Right lobe of liver (tissue), 6 donors: Measurements from ENCODE around the gene DOC2A. TPM values are rescaled to one million over a fixed set of nuclear protein-coding genes. Genes with fewer than 3 reads are reported as not detected.

Experiments used
- ATAC-seq, 4 donors: fragments of 200-7000 bp; cut with Tn5 transposase; one replicate each; pipeline ENCODE4 v1.9.1; 2020; ENCODE audit warnings: mild to moderate bottlenecking in 4 of 4, moderate library complexity in 4 of 4
- DNase-seq, 3 donors: peaks; one replicate each; pipeline ENCODE4 v3.0.0-alpha.2; 2020
- H3K27ac ChIP-seq, 3 donors: fragments of 200-600 bp; one replicate each; pipeline ENCODE4 v1.8.0; 2022
- H3K27me3 ChIP-seq, 2 donors: fragments of 200-600 bp; one replicate each; pipeline ENCODE4 v1.8.0; 2022
- H3K36me3 ChIP-seq, 4 donors: fragments of 200-600 bp; sonication (generic) in 1 of 4; one replicate each; pipeline versions ENCODE4 v1.5.1 to v1.8.0; 2017 to 2022; ENCODE audit warnings: control low read depth in 1 of 4
- H3K4me1 ChIP-seq, 4 donors: fragments of 200-600 bp; sonication (generic) in 1 of 4; one replicate each; pipeline versions ENCODE4 v1.5.1 to v1.8.0; 2017 to 2022; ENCODE audit warnings: control low read depth in 1 of 4
- H3K4me3 ChIP-seq, 3 donors: fragments of 200-600 bp; one replicate each; pipeline ENCODE4 v1.8.0; 2022
- H3K9me3 ChIP-seq, 4 donors: fragments of 200-600 bp; sonication (generic) in 1 of 4; one replicate each; pipeline versions ENCODE4 v1.5.1 to v1.8.0; 2017 to 2022; ENCODE audit warnings: control low read depth in 1 of 4
- CTCF ChIP-seq, 4 donors: fragments of 200-600 bp in 3 of 4; fragments of 450-650 bp in 1 of 4; IDR thresholded peaks; one replicate each; pipeline versions ENCODE4 v1.5.1 to v1.8.0; 2016 to 2022; ENCODE audit warnings: antibody characterized with exemption in 4 of 4, mild to moderate bottlenecking in 2 of 4
- POLR2A ChIP-seq: fragments of 450-650 bp; IDR thresholded peaks from one replicate; pipeline ENCODE4 v1.6.1; 2017; ENCODE audit warnings: antibody characterized with exemption, mild to moderate bottlenecking
- WGBS: methylation state at CpG from one replicate; pipeline ENCODE4 v1.1.6; 2018; ENCODE audit warnings: low coverage, low lambda C conversion rate; ENCODE audit not compliant: insufficient coverage; ENCODE audit errors: missing lambda C conversion rate; 5-methylcytosine and 5-hydroxymethylcytosine counted together
- intact Hi-C, 2 donors: fragments of 100-400 bp; cut with DNase I; formaldehyde crosslinking; loops; one replicate each; pipeline versions ENCODE4 v1.11.2 to v1.14.1; 2022
- total RNA-seq, 6 experiments: library from RNA; depleted of rRNA in 2 of 6; stranded (reverse); fragments of >200 nt in 2 of 6; fragmentation: NEBNext Ultra II Directional in 3 of 6; extraction: Animal tissue kit (Norgen Biotek cat#: 25700) in 3 of 6; gene quantifications; one replicate each; pipeline versions ENCODE4 v1.1.0 to v1.2.4, GENCODE V29; 2016 to 2023
- donor health status: DM: no; HTN: yes; CAD: no.
- donor health status: DM: no; HTN: no; CAD: no.
- donor health status: DM: no; HTN: no; CAD: no.
- donor health status: DM: no; HTN: yes; CAD: no.
- donor health status: DM: no; HTN: yes; CAD: no.

The DOC2A gene
- total RNA-seq, 6 experiments from 2014 or later, result 0.16 to 0.66 (median 0.33) TPM; not detected in 3

DNA sequence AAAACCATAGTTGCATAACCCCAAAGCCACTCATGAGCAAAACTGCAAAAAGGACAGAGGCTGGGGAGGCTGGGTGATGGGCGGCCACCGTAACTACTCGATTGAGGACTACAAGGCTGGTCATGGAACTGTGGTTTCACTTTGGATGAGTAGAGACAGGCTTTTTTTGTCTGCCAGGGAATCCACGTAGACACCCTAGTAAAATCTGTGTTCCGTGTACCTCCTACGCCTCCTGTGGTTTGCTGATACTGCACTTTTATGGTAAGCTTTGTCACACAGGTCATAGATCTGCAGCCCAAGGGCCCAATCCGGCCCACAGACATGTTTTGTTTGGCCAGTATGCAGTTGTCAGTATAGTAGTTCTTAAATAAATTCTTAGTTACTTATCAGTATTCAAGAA lies 22.4 kb upstream of the DOC2A start:
- TF ChIP-seq POLR2A, result no peak
- no peak for TF ChIP-seq CTCF (IDR thresholded peaks at IDR 0.05)
- Histone ChIP-seq H3K4me1 (no peaks in the 10 kb centered on the region), H3K27ac (no peak overlapping the region), H3K9me3 (no peaks in the 10 kb centered on the region), H3K36me3 (no peaks in the 10 kb centered on the region), H3K27me3 (no peaks in the 10 kb centered on the region), H3K4me3 (no peak overlapping the region)
- ATAC-seq (no peak), DNase-seq (no peak)
- intact Hi-C loops, result no loop called here
- 60% methylated on average over 4 of the region's 7 CpGs for WGBS

DNA sequence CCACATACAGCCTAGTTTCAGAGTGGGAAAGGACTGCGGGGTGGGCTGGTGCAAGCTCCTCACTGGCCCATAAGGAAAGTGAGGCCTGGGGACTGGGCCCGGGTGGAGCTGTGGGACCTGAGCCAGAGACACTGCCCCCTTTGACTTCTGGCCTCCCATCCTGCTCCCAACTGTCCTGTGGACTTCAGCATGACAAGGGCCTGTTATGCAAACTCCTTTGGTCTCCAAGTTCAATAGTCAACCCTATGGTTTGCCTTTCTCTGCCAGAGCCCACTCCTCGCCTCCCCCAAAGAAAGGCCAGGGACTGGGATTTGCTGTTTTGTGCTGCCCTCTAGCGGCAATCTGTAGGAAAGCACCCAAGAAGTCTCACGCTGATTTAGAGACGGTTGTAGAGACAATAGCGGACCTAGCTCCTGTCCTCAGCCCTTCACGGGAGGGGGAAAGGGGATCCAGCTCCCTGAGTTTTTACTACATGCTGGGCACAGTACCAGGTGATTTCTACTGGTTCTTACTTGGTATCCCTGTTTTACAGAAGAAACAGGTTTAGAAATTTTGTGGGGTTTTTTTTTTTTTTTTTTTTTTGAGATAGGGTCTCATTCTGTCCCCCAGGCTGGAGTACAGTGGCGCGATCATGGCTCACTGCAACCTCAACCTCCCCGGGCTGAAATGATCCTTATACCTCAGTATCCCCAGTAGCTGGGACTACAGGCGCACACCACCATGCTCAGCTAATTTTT lies 21.4 kb upstream of the DOC2A start:
- H3K27me3 ChIP-seq, result no peaks in the 10 kb centered on the region
- DNase-seq (no peak), ATAC-seq (peak; percentile 28 to 67 (median 64))
- H3K36me3 ChIP-seq, result no peaks in the 10 kb centered on the region
- no peak overlapping the region for H3K27ac ChIP-seq
- H3K4me3 ChIP-seq, result no peak overlapping the region
- no peaks in the 10 kb centered on the region for H3K4me1 ChIP-seq
- H3K9me3 ChIP-seq, result no peaks in the 10 kb centered on the region
- intact Hi-C loops, result no loop called here
- TF ChIP-seq CTCF (IDR thresholded peaks at IDR 0.05) (peak; percentile 54 to 68 (median 64)), POLR2A (no peak)
- WGBS, result 17% methylated on average over 10 of the region's 12 CpGs

- 33% methylated on average over 3 of the region's 11 CpGs for WGBS
- Histone ChIP-seq H3K4me3 (no peak overlapping the region), H3K4me1 (no peaks in the 10 kb centered on the region), H3K9me3 (no peaks in the 10 kb centered on the region), H3K36me3 (no peaks in the 10 kb centered on the region), H3K27ac (no peak overlapping the region), H3K27me3 (no peaks in the 10 kb centered on the region)
- ATAC-seq (no peak), DNase-seq (no peak)
- intact Hi-C loops, result no loop called here
- no peak for TF ChIP-seq CTCF (IDR thresholded peaks at IDR 0.05)
- no peak for TF ChIP-seq POLR2A
Observed at GRCh38 chr16:30031477-30031918, 20.7 kb upstream of the DOC2A start.

- H3K27ac ChIP-seq, result no peak within 1 kb of the TSS
- no peak for DNase-seq
- no peaks in the 10 kb centered on the region for H3K4me1 ChIP-seq
- H3K4me3 ChIP-seq, result no peak within 1 kb of the TSS
- ATAC-seq, result peak in 1 of 4 donors; percentile 13
- intact Hi-C loops, result no loop called here
- H3K27me3 ChIP-seq, result no peaks in the 10 kb centered on the region
- 3% methylated on average over 19 of the region's 27 CpGs for WGBS
- no peaks in the 10 kb centered on the region for H3K36me3 ChIP-seq
- no peaks in the 10 kb centered on the region for H3K9me3 ChIP-seq
- TF ChIP-seq CTCF (IDR thresholded peaks at IDR 0.05) (no peak), POLR2A (no peak)
Observed at GRCh38 chr16:30030841-30031413, 20.1 kb upstream of the DOC2A start, which contains the start of gene TLCD3B. Gene TLCD3B, minus strand, starts transcription at chr16:30031271. Its CDS starts 744 bp downstream, at chr16:30030527.
